Midbrain (tissue), 1 donor: ENCODE measurements around the gene SKA1.
"Not testable (repeated sequence)": the region's sequence is repeated elsewhere in the genome, so short reads cannot be mapped to it uniquely, and the experiment has no call there.

Experiments
- DNase-seq: peaks from one replicate; lab custom pipeline; 2025; lab: John Stamatoyannopoulos, UW

Gene SKA1

GRCh38 chr18:50395093-50395492, 20.2 kb downstream of the SKA1 start:
- DNase-seq, result no peak

DNA sequence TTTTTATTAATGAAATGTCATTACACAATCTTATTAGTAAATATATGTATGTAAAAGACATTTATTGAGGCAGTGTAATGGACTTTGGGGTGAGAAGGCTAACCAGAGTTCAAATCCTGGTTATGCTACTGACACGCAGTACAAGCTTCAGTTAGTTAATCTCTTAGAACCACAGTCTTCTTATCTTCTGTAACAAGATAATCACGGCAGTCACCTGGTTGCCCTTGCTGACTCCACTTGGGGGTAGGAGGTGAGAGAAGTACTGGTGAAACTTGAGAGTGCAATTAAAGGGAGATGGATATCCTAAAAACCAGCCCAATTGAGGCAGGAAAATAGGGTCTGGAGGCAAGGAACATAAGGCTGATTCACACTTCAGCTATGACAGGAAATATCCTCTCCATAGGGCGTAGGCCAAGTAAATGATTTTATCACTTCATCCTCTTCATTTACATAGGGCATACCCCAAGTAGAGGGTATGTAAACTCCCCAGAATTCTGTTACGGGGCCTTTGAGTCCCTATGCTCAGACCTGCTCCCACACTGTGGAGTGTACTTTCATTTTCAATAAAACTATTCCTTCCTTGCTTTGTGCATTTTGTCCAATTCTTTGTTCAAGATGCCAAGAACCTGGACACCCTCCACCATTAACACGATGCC, 21.3 kb downstream of the SKA1 start:
- no peak for DNase-seq

DNA sequence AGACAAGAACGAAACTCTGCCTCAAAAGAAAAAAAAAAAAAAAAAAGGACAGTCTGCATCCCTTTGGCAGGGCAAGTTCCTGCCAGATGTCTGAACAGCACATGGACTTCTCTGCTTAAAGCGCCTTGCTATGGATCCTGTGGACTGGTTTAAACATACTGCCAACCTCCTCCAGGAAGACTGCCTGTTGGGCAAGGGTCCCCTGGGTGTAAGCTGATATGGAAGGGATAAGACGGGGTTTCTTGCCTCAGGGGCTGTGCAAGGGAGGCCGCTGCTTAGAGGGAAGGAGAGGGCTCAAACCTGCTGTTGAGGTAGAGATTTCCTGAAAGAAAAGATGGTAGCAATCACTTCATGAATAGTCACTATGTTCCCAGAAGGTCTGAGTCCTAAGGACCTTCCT, 22.2 kb downstream of the SKA1 start:
- DNase-seq, result no peak

GRCh38 chr18:50398099-50398498, 23.3 kb downstream of the SKA1 start:
- DNase-seq, result no peak

GRCh38 chr18:50398947-50399346, 24.1 kb downstream of the SKA1 start:
- DNase-seq, result no peak

DNA sequence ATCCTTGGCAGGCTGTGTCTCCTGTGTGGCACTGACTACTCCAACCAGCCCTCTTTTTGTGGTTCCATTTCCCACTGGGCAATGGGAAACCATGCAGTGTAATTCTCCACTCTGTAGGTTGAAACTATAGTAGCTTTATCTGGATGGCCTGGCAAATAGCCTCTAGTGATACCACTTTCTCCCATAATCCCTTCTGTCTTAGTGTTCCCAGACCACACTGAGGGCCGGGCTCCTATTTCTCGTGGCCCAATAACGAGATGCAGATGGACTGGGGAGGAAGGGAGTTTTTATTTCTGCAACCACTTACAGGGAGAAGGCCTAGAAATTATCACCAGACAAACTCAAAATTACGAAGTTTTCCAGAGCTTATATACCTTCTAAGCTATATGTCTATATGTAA, 24.7 kb downstream of the SKA1 start:
- DNase-seq, result no peak

DNA sequence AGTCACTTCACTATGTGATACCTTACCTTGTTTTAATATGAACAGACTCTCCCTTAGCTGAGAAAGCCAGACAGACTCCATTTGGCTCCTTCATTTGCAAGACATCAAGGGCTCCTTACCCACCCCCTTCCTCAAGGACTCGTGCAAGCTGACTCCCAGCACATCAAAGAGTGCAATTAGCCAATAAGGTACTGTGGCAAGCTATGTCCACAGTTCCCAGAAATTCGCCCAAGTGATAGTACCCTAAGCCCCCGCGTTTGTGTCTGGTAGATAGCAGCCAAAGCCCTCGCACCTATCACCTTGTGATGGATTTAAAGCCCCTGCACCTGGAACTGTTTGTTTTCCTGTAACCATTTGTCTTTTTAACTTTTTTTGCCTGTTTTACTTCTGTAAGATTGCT, 25.6 kb downstream of the SKA1 start:
- DNase-seq, result not testable (repeated sequence)

- DNase-seq, result no peak
Measured at GRCh38 chr18:50401295-50401694, 26.4 kb downstream of the SKA1 start.

DNA sequence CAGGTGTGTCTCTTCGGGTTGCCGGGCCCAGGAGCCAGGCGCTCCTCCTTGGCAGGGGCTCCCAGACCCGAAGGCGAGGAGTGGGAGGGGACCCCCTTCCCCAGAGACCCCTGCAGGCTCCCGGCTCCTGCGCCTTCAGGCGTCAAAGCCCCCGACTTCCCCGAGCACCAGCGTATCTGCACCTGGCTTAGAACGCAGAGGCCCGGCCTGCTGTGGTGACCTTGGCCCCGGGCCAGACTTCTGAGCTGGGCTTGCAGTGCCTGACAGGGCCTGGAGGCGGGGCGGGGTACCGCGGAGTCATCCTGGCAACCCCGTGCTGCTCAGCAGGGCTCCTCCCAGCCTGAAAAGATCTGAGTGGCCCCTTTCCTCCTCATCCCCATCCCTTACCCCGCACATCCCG, 27.0 kb downstream of the SKA1 start:
- no peak for DNase-seq

DNA sequence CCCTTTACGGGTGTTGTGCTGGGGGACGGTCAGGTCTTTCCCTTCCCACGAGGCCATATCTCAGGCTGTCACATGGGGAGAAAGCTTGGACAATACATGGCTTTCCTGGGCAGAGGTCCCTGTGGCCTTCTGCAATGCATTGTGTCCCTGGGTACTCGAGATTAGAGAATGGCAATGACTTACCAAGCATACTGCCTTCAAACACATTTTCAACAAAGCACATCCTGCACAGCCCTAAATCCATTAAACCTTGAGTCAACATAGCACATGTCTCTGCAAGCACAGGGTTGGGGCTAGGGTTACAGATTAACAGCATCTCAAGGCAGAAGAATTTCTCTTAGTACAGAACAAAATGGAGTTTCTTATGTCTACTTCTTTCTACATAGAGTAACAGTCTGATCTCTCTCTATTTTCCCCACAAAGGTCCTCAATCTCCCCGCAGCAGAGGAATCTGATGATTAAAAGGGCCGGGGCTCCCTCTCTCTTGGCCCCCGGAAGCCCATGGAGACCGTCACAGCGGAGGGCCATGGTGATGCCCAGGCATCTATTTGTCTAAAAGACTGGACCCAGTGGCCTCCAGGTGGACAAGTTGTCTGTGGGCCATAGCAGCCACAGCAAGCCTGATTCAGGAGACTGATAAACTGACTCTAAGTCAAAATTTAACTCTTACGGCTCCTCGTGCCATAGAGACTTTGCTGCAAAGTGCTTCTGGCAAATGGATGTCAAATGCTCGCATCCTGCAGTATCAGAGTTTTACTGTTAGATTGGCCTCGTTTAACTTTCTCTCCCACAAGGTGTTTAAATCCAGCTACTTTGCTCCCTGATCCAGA, 30.1 kb downstream of the SKA1 start:
- DNase-seq, result not testable (repeated sequence)

- no peak for DNase-seq
Measured at GRCh38 chr18:50405582-50406271, 30.9 kb downstream of the SKA1 start.

- DNase-seq, result no peak
Measured at GRCh38 chr18:50409236-50409635, 34.4 kb downstream of the SKA1 start.

DNA sequence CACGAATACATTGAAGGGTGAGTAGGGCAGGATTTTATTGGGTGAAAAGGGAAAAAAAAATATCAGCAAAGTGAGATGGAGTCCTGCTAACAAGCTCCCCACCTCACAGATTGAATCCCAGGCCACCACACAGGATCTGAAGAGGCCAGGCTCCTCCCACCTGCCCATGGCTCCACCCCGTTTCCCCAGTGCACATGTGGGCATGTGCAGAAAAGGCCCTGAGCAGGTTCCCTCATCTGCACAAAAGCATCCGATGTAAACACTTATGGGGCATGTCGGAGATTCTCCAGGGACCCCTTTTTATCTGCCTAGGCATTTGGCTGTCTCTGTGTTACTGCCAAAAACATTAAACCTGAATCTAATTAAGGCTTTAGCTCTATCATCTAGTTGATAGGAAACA, 35.2 kb downstream of the SKA1 start:
- no peak for DNase-seq

DNA sequence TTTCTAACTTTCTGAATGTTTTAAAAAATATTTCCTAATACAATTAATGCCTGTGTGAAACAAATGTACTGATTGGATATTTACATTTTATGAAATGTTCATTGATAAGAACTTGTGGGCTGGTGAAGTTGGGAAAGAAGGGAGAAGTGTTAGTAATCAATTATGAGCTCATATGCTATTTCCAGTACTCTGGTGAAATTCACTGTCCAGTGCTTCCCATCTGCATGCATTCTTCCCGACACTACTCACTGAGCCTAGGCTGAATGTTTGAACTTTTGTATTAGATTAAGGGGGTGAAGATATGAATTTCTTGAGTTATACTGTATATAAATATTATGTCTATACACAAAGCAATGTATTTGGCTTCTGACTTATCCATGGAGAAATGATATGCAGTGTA, 36.0 kb downstream of the SKA1 start:
- DNase-seq, result no peak

DNA sequence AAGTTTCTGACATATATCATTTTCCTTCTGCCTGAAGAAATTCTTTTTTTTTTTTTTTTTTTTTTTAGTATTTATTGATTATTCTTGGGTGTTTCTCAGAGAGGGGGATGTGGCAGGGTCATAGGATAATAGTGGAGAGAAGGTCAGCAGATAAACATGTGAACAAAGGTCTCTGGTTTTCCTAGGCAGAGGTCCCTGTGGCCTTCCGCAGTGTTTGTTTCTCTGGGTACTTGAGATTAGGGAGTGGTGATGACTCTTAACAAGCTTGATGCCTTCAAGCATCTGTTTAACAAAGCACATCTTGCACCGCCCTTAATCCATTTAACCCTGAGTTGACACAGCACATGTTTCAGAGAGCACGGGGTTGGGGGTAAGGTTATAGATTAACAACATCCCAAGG, 42.0 kb downstream of the SKA1 start:
- not testable (repeated sequence) for DNase-seq

DNA sequence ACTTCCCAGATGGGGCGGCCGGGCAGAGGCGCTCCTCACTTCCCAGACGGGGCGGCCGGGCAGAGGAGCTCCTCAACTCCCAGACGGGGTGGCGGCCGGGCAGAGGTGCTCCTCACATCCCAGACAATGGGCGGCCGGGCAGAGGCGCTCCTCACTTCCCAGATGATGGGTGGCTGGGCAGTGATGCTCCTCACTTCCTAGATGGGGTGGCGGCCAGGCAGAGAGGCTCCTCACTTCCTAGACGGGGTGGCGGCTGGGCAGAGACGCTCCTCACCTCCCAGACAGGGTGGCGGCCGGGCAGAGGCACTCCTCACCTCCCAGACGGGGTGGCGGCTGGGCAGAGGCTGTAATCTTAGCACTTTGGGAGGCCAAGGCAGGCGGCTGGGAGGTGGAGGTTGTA, 42.9 kb downstream of the SKA1 start:
- DNase-seq, result not testable (repeated sequence)

GRCh38 chr18:50418650-50419049, 43.8 kb downstream of the SKA1 start:
- no peak for DNase-seq

- DNase-seq, result no peak
Measured at GRCh38 chr18:50422286-50422898, 47.5 kb downstream of the SKA1 start.

- DNase-seq, result no peak
Measured at GRCh38 chr18:50424877-50425690, 50.2 kb downstream of the SKA1 start.

DNA sequence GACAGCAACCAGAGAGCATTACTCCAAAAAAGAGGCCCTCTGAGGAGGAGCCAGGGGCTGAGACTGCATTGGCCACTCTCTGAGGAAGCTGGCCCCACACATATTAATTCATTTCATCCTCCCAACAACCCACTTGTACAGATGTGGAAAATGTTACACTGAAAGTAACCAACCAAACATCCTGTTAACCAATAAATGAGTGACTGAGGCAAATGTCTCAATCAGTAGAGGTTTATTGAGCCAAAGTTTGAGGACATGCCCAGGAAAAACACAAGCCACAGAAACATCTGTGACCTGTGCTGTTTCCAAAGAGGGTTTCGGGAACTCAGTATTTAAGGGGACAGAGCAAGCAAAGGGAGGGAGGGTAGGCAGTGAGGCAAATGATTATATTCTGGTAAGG, 53.0 kb downstream of the SKA1 start:
- no peak for DNase-seq

GRCh38 chr18:50428531-50429206, 53.8 kb downstream of the SKA1 start:
- no peak for DNase-seq
